Osteoblast (primary cell): Measurements from ENCODE around the gene KCTD21. TPM values are rescaled to one million over a fixed set of nuclear protein-coding genes. Genes with fewer than 3 reads are reported as not detected.

Source experiments
- DNase-seq: peaks from one replicate; pipeline ENCODE4 v3.0.0; 2011; ENCODE audit warnings: low spot score, mixed read lengths; ENCODE audit not compliant: insufficient read length; ENCODE audit errors: missing footprints
- H2AFZ ChIP-seq: 2 replicates; pipeline ENCODE4 v1.6.0; 2011; ENCODE audit warnings: mild to moderate bottlenecking, low read length
- H3K27ac ChIP-seq: 2 replicates; pipeline ENCODE4 v1.5.1; 2011; ENCODE audit warnings: mild to moderate bottlenecking, low read depth, low read length, moderate library complexity
- H3K27me3 ChIP-seq: 2 replicates; pipeline ENCODE4 v1.6.0; 2012; ENCODE audit warnings: mild to moderate bottlenecking, control low read depth, inconsistent platforms, low read length, moderate library complexity; ENCODE audit not compliant: insufficient read depth
- H3K36me3 ChIP-seq: 2 replicates; pipeline ENCODE4 v1.5.1; 2011; ENCODE audit warnings: mild to moderate bottlenecking, low read length, control low read depth, moderate library complexity; ENCODE audit not compliant: insufficient read depth
- H3K4me1 ChIP-seq: 2 replicates; pipeline ENCODE4 v1.5.1; 2011; ENCODE audit warnings: mild to moderate bottlenecking, low read length, control low read depth, moderate library complexity; ENCODE audit not compliant: insufficient read depth
- H3K4me2 ChIP-seq: 2 replicates; pipeline ENCODE4 v1.6.0; 2011; ENCODE audit warnings: mild to moderate bottlenecking, low read length; ENCODE audit not compliant: insufficient read depth
- H3K4me3 ChIP-seq: fragments of 200-600 bp; sonication (generic); 3 replicates; pipeline ENCODE4 v1.5.1; 2012; ENCODE audit warnings: mild to moderate bottlenecking, low read length, inconsistent platforms; ENCODE audit not compliant: insufficient read depth
- H3K79me2 ChIP-seq: 2 replicates; pipeline ENCODE4 v1.6.0; 2012; ENCODE audit warnings: mild to moderate bottlenecking, low read length, control low read depth, inconsistent platforms; ENCODE audit not compliant: insufficient read depth
- H3K9me3 ChIP-seq: 2 replicates; pipeline ENCODE4 v1.5.1; 2011; ENCODE audit warnings: low read depth, low read length, control low read depth
- H4K20me1 ChIP-seq: 2 replicates; pipeline ENCODE4 v1.6.0; 2012; ENCODE audit warnings: mild to moderate bottlenecking, low read length, control low read depth; ENCODE audit not compliant: insufficient read depth
- CTCF ChIP-seq: IDR thresholded peaks from 2 replicates; pipeline ENCODE4 v1.5.1; 2011; ENCODE audit warnings: mild to moderate bottlenecking, low read depth, low read length, moderate library complexity; ENCODE audit errors: extremely low read depth
- total RNA-seq: library from RNA; depleted of rRNA; stranded (reverse); fragments of >200 nt; gene quantifications from 2 replicates; pipeline ENCODE4 v1.2.3, GENCODE V29; 2012

The KCTD21 gene
- total RNA-seq, 1 donor: 14.5 TPM

- Histone ChIP-seq H4K20me1 (no peaks in the 10 kb centered on the region), H3K36me3 (peaks cover 16% of the 10 kb centered on the region), H2AFZ (no peak overlapping the region), H3K79me2 (no peaks in the 10 kb centered on the region), H3K4me1 (peaks cover 12% of the 10 kb centered on the region), H3K27ac (no peak overlapping the region), H3K4me2 (no peak overlapping the region), H3K4me3 (no peak overlapping the region), H3K27me3 (no peaks in the 10 kb centered on the region), H3K9me3 (no peaks in the 10 kb centered on the region)
- no peak for DNase-seq
- TF ChIP-seq CTCF: no peak
Observed at GRCh38 chr11:78227921-78228320, 39.5 kb upstream of the KCTD21 start.

DNA sequence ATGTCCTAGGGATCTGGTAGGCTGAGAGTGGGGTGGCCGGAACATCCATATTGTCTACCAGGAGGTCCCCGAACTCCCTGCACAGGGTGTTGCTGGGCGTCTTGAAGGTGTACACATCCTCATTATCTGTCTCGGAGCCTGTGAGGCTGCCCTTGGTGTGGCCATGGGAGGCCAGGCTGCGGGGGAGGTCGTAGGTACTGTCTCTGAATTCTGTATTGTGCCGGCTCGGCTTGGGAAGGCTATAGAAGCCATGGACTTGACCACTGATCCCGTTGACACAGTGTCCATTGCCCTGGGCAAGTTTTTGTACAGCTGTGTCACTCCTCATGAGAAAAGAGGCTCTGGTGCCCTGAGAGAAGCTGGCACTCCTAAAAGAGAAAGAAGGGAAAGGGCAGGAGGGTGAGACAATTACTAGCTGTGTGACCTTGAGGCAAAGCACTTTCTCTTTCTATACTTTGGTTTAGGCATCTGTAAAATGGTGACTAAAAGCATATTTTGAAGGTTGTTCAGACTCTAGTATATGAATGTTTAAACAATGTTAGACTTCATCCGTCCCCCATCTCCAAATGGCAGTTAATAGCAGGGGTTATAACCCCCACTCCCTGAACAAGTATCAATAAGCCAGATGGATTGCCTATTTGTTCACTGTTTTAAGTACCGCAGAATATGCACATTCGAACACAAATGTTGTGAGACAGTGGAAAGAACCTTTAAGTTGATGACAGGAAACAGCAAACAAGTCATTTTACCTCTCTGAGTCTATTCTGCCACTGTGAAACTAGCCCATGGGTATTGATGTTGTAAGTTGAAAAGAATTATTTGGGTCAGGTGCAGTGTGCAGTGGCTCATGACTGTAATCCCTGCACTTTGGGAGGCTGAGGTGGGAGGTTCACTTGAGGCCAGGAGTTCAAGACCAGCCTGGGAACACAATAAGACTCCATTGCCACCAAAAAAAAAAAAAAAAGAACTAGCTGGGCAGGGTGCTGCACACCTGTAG, 38.6 kb upstream of the KCTD21 start:
- H3K27ac ChIP-seq: no peak overlapping the region
- H3K4me2 ChIP-seq: no peak overlapping the region
- no peaks in the 10 kb centered on the region for H3K79me2 ChIP-seq
- H3K4me3 ChIP-seq: no peak overlapping the region
- no peaks in the 10 kb centered on the region for H3K9me3 ChIP-seq
- DNase-seq: no peak
- H4K20me1 ChIP-seq: no peaks in the 10 kb centered on the region
- no peaks in the 10 kb centered on the region for H3K27me3 ChIP-seq
- H3K36me3 ChIP-seq: peaks cover 21% of the 10 kb centered on the region
- peaks cover 5% of the 10 kb centered on the region for H3K4me1 ChIP-seq
- TF ChIP-seq CTCF: no peak
- no peak overlapping the region for H2AFZ ChIP-seq

DNA sequence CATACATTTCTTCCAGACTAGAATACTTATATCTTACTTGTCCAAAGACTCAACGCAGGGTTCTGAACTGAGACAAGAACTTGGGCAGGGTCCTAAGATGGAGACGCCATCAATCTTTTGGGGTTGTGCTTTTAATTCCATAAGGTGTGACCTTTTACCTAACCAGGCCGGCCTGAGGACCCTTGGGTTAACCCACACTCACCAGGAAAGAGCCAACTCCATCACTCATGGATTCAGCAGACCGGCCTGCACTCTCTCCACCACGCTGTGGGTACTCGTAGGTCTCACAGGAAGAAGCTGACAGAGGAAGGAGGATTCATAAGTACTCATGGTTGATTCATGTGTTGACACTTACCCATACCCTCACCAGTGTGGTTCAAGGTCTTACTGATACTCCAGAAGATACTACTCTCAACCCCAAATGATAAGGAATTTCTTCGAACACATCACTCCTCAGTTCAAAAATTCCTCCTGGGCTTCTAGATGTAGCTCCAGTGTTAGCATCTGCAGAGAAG, 36.5 kb upstream of the KCTD21 start:
- Histone ChIP-seq H2AFZ (no peak overlapping the region), H3K27ac (no peak overlapping the region), H3K9me3 (no peaks in the 10 kb centered on the region), H3K79me2 (no peaks in the 10 kb centered on the region), H3K36me3 (peaks cover 29% of the 10 kb centered on the region), H4K20me1 (no peaks in the 10 kb centered on the region), H3K4me3 (no peak overlapping the region), H3K27me3 (no peaks in the 10 kb centered on the region), H3K4me2 (no peak overlapping the region), H3K4me1 (no peaks in the 10 kb centered on the region)
- TF ChIP-seq CTCF: no peak
- no peak for DNase-seq

- Histone ChIP-seq H3K9me3 (no peaks in the 10 kb centered on the region), H3K36me3 (peaks cover 32% of the 10 kb centered on the region), H3K4me1 (no peaks in the 10 kb centered on the region), H3K4me3 (no peak overlapping the region), H4K20me1 (no peaks in the 10 kb centered on the region), H3K4me2 (no peak overlapping the region), H2AFZ (no peak overlapping the region), H3K79me2 (no peaks in the 10 kb centered on the region), H3K27me3 (no peaks in the 10 kb centered on the region), H3K27ac (no peak overlapping the region)
- TF ChIP-seq CTCF: no peak
- no peak for DNase-seq
Observed at GRCh38 chr11:78224506-78224905, 36.1 kb upstream of the KCTD21 start.
